Inflammatory macrophage treated with lipopolysaccharide for 4 hours (primary cell): ENCODE data around the gene TCFL5.
A peak's percentile ranks its signal among the peaks of the same experiment; 100 is the strongest.

Source experiments
- DNase-seq: peaks from one replicate; pipeline ENCODE4 v3.0.0-alpha.2; 2020

TCFL5 gene

GRCh38 chr20:62861726-62862336 is at the start of gene TCFL5:
TSS of gene TCFL5 (minus strand) at chr20:62861822. CDS start at chr20:62861670, 152 bp downstream.
- peak; percentile 81 for DNase-seq

- no peak for DNase-seq
Observed at GRCh38 chr20:62910777-62911497, 49.3 kb upstream of the TCFL5 start.

GRCh38 chr20:62910217-62910766 is 48.7 kb upstream of the TCFL5 start:
- DNase-seq = no peak

- no peak for DNase-seq
Observed at GRCh38 chr20:62908971-62909791, 47.6 kb upstream of the TCFL5 start.

- DNase-seq = no peak
Observed at GRCh38 chr20:62907384-62908317, 46.0 kb upstream of the TCFL5 start.

- no peak for DNase-seq
Observed at GRCh38 chr20:62906647-62907375, 45.2 kb upstream of the TCFL5 start.

- DNase-seq = no peak
Observed at GRCh38 chr20:62906209-62906608, 44.6 kb upstream of the TCFL5 start.

GRCh38 chr20:62905536-62906117 is 44.0 kb upstream of the TCFL5 start:
- DNase-seq = no peak

- no peak for DNase-seq
Observed at GRCh38 chr20:62902926-62903615, 41.4 kb upstream of the TCFL5 start.

- no peak for DNase-seq
Observed at GRCh38 chr20:62901891-62902290, 40.3 kb upstream of the TCFL5 start.

GRCh38 chr20:62900692-62901584 is 39.3 kb upstream of the TCFL5 start:
- DNase-seq = no peak

- DNase-seq = peak; percentile 55
Observed at GRCh38 chr20:62900052-62900691, 38.5 kb upstream of the TCFL5 start.

GRCh38 chr20:62899633-62900051 is 38.0 kb upstream of the TCFL5 start:
- DNase-seq = no peak

- no peak for DNase-seq
Observed at GRCh38 chr20:62898970-62899632, 37.5 kb upstream of the TCFL5 start.

- no peak for DNase-seq
Observed at GRCh38 chr20:62898093-62898964, 36.7 kb upstream of the TCFL5 start.

GRCh38 chr20:62897666-62898065 is 36.0 kb upstream of the TCFL5 start:
- DNase-seq = no peak

- no peak for DNase-seq
Observed at GRCh38 chr20:62896526-62896925, 34.9 kb upstream of the TCFL5 start.
